Inflammatory macrophage treated with lipopolysaccharide for 4 hours (primary cell): Measurements from ENCODE around the gene CAPN11.
"Not testable (repeated sequence)": the region's sequence is repeated elsewhere in the genome, so short reads cannot be mapped to it uniquely, and the experiment has no call there.

Experiments
- DNase-seq: peaks from one replicate; pipeline ENCODE4 v3.0.0-alpha.2; 2020

The CAPN11 gene

DNA sequence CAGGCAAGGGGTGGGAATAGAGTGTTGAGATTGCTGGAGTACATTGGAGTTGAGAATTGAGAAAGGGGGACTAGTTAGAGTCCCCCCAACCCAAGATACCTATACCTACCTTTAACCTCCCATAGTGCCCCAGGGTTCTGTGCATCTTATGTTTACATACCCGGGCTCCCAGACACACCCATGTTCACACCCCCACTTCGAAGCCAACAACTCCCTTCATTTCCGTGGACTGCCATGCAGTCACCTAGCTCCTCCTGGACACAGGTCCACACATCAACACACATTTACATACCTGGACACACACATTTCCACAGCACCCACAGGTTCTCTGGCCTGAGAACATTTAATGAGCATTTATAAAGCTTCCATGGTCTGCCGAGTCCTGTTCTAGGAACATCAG is 26.1 kb upstream of the CAPN11 start:
- DNase-seq = no peak

DNA sequence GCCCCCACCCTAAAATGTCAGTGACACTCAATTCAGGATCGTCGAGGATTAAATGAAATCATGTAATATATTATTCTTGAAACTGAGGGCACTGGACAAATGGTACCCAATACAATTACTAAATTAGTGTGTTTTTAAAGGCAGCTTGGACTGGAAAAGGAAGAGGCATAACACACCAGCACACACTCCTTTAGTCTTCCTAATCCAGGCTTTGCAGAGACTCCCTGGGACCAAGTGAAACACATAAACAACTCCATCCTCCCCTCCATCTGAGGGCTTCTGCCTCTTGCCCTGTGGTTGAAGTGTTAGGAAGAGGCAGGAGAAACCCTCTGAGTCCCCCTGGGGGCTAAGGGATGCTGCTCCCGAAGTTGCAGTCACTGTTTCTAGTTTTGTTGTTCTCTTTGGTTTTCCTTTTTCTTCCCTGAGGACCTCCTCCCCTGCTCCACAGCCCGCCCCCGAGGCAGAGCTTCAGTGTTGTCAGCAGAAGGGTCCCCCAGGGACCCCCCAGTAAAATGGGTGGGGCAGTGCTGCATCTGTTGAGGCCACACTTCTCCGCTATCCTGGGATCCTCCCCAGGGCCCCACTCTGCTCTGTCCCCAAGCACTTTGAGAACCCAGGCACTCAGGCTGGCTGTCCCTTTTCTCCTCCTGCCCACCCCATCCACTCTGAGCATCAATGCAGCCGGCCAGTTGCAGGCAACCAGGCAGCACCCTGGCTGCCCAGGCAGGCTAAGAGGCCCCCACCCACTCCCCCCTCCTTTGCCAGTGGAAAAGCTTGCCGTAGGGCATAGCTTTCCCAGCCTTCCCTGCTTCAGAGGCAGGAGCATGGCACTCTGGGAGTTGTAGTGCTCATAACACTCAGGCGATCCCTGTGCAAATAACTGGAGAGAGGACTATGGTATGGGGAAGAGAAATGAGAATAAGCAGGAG is 25.4 kb upstream of the CAPN11 start:
- no peak for DNase-seq

DNA sequence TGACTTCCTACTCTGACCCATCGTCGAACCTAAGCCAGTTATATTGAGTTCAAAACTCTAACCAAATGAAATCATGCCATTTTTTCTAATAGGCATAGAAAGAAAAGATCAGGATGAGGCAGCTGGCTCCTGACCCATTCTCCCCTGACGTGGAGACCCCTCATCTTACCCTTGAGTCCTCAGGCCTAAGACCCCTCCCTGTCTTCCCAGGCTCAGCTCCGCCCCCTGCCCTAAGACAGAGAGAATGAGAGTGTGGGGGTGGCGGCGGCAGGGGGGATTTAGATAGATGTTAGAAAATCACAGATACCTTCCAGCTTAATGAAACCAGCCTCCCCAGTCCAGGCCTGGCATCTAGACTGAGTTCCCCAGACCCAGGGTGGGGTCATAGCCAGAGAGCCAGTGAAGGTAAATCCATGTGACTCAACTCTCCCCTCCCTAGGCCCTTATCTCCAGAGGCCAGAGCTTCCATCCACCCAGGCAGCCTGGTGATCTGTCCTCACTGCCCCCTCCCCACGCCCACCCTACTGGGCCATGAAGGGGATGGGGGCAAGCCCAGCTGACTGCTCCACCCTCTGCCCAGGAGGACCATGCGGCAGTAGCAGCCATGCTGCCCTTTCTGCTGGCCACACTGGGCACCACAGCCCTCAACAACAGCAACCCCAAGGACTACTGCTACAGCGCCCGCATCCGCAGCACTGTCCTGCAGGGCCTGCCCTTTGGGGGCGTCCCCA is 24.5 kb upstream of the CAPN11 start:
- no peak for DNase-seq

DNA sequence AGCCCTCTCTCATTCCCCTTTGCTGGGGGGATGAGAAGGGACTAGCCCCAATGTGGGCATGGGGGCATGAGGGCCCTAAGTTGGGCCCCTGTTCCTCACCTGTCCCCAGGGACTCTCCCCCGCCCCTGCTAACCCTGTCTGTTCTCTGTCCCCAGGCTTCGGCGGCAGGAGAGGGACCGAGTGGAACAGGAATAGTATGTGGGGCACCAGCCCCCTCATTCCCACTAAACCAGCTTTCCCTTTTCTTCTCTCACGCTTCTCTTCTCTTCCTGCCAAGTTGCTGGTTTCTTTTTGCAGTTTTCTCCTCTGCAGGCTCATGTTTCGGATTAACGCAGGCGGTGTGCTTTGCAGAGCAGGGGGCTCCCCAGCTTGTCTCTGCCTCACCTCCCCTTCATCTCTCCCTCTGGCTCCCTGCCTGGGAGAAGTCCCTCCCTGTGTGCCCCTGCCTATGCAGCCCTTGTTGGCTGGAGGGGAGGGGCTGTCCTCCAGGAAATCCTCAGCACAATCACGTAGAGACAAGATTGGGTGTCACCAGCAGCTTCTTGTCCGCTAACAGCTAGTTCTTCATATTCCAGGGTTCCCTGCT is 23.4 kb upstream of the CAPN11 start:
- no peak for DNase-seq

DNA sequence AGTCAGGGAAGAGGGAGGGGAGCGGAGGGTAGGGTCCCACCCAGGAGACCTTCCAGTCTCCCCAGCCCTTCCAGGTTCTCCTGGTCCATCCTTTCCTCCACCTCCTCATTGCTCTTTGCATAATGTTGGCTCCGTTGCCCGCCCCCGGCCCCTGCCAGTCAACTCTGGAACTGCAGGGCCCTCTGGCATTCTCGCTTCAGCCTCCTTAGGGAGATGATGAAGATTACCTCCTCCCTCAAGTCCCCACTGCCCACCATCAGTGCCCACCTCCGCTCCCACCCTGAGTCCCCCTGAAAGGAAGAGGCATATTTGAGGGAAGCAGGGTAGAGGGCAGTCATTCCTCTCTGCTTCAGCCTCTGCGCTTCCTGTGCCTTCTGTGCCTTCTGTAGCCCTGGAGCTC is 22.7 kb upstream of the CAPN11 start:
- no peak for DNase-seq

DNA sequence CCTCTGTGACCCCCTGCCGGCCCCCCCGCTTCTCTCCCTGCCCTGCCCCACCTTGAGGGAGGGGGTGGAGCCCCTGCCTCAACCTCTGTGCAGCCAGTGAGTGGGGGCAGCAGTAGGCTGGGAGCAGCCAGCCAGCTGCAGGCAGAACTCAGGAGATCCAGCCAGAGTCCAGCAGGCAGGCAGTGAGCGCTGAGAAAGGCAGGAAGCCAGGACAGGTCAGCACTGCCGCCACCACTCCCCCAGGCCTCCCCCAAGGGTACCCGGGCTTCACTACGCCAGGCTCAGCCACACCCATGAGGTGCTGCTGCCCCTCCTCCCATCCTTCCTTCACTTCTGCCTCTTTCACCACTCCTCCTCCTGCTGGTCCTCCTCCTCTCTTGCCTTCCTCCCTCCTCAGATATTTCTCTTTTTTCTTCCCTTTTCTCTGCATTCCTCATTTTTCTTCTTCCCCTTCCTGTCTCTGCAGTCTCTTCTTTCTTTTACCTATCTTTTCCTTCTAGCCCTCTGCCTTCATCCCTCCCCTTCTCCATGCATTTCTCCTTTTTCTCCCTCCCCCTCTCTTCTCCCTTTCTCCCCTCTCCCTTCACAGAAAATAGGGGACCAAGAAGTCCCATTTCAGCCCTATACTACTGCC is 19.8 kb upstream of the CAPN11 start:
- DNase-seq = no peak

DNA sequence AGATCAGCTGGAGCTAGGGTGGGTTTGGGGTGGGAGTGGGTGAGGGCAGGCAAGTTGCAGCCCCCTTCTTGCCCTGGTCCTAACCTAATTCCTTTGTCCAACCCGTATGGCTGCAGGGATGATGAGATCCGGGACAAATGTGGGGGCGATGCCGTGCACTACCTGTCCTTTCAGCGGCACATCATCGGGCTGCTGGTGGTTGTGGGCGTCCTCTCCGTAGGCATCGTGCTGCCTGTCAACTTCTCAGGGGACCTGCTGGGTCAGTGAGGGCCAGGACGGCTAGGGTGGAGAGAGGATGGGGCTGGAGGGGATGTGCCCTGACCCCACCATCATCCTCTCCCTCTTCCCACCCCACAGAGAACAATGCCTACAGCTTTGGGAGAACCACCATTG is 19.3 kb upstream of the CAPN11 start:
- no peak for DNase-seq

DNA sequence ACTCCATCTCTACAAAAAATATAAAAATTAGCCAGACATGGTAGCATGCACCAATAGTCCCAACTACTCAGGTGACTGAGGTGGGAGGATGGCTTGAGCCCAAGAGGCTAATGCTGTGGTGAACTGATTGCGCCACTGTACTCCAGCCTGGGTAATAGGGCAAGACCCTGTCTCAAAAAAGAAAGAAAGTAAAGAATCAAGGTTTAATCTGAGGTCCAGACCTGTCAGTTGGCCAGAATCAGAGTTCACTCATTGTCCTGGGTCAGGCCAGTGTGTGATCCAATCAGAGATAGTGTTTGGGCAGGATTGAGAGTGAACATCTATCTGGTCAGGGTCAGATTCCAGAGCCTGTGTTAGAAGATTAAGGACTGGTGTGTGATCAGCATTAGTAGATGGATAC is 15.8 kb upstream of the CAPN11 start:
- DNase-seq = no peak

DNA sequence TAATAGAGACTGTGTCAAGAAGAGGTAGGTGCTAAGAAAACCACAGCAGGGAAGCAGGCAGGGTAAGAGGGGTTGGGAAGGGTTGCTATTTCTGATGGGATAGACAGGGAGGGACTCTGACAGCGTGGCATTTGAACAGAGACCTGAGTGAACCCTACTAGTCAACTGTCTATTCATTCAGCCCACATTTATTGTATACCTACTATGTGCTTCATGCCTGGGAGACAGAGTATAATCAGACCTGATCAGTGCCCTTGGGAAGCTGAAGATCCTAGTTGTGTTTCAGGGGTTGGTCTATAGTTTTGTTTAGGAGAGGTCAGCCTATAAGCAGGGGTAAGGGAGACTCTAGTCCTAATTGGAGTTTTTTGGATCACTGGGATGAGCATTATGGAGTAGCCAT is 14.9 kb upstream of the CAPN11 start:
- no peak for DNase-seq

DNA sequence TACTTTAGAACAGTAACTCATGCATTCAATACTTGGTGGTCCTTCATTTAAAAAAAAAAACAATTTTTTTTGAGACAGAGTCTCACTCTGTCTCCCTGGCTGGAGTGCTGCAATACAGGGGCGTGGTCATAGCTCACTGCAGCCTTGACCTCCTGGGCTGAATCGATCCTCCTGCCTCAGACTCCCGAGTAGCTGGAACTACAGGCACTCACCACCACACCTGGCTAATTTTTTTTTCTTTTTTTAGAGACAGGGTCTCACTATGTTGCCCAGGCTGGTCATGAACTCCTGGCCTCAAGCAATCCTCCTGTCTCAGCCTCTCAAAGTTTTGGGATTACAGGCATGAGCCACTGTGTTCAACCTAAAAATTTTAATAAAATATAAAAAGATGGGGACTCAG is 14.1 kb upstream of the CAPN11 start:
- not testable (repeated sequence) for DNase-seq

DNA sequence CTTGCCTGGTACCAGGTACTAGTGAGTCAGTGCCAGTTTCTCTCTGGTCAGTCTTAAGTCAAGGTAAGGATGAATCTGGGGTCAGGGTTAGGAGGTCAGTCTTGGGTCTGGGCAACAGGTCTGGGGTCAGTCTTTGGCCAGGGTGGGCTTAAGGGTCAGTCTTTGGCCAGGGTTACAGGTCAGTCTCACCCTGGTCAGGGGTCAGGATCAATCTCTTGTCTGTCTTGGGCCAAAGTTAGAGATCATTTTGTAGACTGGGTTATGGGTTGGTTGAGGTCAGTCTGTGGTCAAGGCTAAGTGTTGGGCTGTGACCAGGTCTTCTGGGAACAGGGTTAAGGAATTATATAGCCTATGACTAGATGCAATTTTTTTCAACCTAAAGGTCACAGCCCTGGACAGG is 12.8 kb upstream of the CAPN11 start:
- DNase-seq = no peak

DNA sequence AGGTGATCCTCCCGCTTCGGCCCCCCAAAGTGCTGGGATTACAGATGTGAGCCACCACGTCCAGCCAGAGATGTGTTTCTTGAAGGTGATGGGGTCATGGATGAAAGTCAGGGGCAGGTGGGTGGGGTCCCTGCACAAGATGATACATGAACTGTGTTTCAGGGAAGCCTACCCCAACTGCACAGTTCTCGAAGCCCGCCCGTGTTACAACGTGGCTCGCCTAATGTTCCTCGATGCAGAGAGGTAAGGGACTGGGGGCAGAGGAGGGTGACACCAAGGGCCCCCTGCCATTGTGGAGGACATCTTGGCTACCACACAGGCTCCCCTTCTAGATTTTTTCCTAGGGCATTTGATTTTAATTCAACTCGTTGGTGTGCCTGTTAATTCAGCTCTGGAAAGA is 11.9 kb upstream of the CAPN11 start:
- no peak for DNase-seq

DNA sequence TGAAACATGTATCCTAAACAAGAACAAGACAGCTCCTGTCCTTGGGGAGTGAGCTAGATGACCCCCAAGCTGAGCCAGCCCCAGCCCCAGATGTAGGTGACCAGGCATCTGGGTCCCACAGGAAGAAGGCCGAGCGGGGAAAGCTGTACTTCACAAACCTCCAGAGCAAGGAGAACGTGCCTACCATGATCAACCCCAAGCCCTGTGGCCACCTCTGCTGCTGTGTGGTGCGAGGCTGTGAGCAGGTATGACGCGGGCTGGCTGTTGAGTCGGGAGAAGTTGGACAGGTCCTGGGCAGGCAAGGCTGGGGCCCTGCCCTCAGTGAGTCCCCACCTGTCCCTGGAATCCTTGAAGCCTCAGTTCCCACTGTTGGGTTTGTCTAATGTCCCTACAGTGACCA is 11.4 kb upstream of the CAPN11 start:
- no peak for DNase-seq

DNA sequence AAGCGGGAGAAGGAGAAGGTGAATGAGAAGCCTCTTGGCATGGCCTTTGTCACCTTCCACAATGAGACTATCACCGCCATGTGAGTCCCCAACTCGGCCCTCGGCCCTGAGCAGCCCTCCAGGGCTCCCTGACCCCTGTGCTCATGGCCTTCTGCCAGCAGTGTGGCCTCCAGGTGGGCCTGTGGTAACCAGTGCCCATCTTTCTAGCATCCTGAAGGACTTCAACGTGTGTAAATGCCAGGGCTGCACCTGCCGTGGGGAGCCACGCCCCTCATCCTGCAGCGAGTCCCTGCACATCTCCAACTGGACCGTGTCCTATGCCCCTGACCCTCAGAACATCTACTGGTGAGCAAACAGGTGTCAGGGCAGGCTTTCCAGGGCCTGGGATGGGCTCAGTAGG is 10.3 kb upstream of the CAPN11 start:
- DNase-seq = no peak

DNA sequence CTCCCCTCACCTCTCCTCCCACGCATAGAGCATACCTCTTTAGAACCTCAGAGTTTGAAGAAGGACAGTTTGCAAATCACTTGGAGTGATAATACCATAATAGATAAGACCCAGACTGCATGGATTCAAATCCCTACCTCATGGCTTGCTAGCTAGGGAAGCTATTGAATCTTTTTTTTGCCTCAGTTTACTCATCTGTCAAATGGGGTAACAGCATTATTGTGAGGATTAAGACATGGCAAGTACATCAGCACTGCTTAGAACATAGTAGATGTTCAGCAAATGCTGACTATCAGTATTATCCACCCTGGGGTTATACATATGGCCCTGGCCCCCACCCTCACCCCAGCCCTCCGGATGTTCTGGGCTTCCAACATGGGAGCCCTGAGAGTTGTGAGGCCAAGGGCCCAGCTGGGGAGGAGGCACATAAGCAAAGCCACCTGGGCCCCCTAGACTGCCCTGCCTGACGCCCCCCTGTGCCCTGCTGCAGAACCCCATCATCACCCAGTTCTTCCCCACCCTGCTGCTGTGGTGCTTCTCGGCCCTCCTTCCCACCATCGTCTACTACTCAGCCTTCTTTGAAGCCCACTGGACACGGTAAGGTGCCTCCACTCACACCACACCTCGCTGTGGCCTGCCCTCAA is 9.1 kb upstream of the CAPN11 start:
- DNase-seq = no peak

DNA sequence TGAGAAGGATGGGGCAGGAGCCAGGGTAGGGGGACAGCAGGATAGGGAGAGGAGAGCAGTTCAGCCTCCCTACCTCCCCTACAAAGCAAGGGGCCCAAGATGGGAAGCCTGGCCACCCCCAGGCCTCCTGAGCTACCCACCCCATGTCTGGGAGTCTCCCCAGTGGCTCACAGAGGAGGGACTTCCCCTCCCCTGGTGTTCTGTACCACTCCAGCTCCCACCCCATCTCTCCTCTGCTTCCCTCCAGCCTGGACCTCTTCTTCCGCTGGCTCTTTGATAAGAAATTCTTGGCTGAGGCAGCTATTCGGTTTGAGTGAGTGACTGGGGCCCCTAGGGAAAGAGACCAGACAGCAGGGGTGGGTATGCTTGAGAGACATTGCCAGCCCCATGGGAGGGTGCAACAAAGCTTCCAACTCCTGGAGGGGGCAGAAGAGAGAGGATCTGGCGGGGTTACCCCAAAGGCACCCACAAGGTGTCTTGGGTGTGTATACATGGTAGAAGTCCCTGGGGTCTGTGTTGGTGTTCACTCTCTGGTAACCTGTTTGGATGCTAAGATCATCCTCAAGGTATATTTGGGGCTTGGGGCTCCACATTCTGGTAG is 8.2 kb upstream of the CAPN11 start:
- no peak for DNase-seq

DNA sequence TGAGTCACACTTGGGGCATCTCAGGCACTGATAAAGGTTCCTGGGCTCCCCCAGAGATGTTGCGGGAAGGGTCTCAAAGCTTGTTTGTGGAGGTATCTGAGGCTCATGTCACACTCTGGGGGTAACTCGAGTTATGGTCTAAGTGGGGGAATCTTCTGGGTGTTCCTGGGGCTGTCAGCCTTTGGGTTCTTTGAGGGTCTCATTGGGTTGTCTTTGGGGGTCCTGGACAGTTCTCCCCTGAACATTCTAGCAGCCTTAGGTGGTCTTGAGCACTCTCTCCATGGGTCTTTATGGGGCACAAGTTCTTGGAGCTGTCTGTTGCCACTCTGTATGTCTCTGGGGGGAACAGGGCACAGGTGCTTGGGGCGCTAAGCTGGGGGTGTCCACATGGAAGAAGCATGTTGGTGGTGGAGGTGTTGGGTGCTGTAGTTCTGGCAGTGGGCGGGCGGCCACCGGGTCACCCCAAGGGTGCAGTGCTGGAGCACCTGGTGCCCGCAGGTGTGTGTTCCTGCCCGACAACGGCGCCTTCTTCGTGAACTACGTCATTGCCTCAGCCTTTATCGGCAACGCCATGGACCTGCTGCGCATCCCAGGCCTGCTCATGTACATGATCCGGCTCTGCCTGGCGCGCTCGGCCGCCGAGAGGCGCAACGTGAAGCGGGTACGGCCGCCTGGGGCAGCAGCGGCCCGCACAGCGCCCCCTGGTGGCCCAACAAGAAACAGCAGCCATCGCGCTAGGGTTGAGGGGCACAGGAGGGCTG is 7.1 kb upstream of the CAPN11 start:
- DNase-seq = peak; percentile 69

DNA sequence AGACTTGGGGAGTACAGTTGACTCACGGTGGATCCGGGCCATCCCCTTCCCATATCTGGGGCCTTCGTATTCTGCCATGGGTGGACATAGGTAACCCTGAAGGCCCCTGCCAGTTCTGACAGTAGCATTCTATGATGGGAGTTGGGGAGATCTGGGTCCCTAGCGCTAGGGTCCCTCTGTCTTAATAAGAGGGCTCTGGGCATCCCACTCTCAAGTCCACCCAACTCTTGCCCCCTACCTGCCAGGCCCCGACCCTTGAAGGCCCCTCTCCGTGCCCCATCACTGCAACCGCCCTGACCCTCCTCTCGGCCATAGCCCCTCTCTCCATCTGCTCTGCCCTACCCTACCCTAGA is 6.5 kb upstream of the CAPN11 start:
- no peak for DNase-seq

DNA sequence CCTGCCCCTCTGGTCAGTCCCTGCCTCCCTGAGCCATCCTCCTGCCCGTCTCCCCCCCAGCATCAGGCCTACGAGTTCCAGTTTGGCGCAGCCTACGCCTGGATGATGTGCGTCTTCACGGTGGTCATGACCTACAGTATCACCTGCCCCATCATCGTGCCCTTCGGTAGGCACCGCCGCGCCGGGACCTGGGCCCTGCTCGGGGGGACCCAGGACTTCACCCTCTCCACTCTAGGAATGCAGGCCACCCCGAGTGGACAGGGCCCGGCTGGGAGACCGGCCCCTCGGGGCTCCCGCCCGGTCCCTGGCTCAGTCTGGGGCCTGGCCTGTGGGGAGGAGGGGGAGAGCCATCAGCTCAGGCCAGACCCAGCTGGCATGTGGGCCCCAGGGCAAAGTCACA is 6.1 kb upstream of the CAPN11 start:
- no peak for DNase-seq

DNA sequence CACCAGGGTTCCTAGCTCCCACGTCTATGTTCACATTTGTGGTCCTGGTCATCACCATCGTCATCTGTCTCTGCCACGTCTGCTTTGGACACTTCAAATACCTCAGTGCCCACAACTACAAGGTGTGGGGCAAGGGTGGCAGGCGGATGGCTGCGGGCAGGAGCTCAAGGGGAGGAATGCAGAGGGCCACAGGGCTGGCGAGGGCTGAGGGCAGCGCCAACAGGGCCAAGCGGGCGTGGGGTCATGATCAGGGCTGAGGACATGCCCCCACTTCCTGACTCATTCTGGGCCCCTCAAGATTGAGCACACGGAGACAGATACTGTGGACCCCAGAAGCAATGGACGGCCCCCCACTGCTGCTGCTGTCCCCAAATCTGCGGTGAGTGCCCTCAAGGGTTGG is 4.6 kb upstream of the CAPN11 start:
- DNase-seq = no peak

DNA sequence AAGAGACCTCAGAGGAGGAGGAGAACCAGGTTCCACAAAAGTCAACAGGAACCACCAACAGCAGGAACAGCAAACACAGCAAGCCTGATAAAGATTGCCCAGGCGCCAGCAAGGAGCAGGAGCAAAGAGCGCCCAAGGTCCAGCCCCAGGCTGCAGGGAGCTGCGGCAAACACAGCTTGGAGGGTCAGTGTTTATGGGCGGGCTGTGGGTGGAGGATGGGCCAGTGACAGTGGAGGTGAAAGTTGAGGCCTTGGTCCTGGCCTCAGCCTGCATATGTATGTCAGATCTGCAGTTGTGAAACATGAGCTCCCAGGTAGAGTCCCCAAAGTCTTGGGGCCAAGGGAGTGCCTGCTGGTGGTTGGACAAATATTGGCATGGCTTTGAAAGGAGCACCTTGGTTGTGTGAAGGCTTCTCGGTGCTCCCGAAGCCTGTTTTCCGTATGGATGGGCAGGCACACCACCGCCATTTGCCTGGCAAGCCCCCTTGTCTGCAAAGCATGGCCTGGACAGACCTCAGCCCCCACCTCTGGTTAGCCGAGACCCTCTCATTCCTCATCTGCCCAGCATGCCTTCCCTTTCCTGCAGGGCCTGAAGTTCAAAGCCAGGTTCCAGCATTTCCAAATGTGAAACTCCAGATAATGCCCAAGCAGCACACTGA is 2.0 kb upstream of the CAPN11 start:
- DNase-seq = no peak
